ENCODE results near the gene TF.
A peak's percentile ranks its signal among the peaks of the same experiment; 100 is the strongest.
"Not testable (repeated sequence)": the region's sequence is repeated elsewhere in the genome, so short reads cannot be mapped to it uniquely, and the experiment has no call there.

Gene TF

DNA sequence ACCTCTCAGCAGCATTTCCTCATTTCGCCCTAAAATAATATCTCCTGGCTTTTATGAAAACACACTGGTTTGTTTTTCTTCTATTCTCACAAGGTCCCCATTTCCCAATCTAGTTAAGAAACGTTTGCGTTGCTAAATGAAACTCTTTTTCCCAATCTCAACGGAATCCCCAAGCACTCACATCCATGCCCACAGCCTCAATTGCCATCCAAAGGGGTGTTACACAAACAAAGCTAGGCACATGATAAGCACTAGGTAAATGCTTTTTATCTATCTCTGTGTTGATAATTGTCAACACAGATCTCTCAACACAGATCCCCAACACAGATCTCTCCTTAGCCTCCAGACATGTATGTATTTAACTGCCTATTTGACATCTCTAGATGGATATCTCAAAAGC, 35.2 kb upstream of the TF start:
- Histone ChIP-seq H3K36me3 (ENCODE audit: control insufficient read depth in 5 of 5, insufficient read depth in 5 of 5, low read length in 5 of 5) (no peaks in the 10 kb centered on the region), H3K4me1 (ENCODE audit: control insufficient read depth in 5 of 5, insufficient read depth in 5 of 5, low read length in 5 of 5) (no peaks in the 10 kb centered on the region), H3K4me3 (ENCODE audit: low read depth in 1 of 5, low read length in 5 of 5) (no peak overlapping the region), H3K27me3 (ENCODE audit: control insufficient read depth in 5 of 5, insufficient read depth in 4 of 5, low read length in 5 of 5) (peaks cover 0 to 6% (median 0%) of the 10 kb centered on the region in 5 donors), H3K9ac (ENCODE audit: low read length in 5 of 5) (no peak overlapping the region), H3K27ac (ENCODE audit: low read depth, low read length) (no peak overlapping the region), H3K9me3 (ENCODE audit: control insufficient read depth in 5 of 5, low read length in 5 of 5) (no peaks in the 10 kb centered on the region)

DNA sequence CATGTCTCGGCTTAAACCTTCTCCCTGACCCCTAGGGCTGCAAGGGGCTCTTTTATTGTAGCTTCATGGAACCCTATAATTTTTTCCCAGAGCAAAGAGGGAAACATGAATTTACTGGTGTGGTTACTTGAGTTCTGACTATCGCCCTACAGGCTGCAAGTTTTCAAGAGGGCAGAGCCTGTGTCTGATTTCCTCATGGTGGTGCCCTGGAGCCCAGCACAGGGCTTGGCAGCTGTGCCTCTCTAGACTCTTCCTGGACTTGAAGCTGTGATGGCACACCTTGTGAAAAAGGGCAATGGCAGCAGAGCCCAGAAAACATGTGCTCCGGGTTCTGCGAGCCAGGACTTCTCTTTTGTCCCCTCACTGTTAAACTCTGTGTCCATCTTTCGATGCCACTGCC, 34.2 kb upstream of the TF start:
- Histone ChIP-seq H3K36me3 (ENCODE audit: control insufficient read depth in 5 of 5, insufficient read depth in 5 of 5, low read length in 5 of 5) (no peaks in the 10 kb centered on the region), H3K27ac (ENCODE audit: low read depth, low read length) (no peak overlapping the region), H3K9me3 (ENCODE audit: control insufficient read depth in 5 of 5, low read length in 5 of 5) (no peaks in the 10 kb centered on the region), H3K4me1 (ENCODE audit: control insufficient read depth in 5 of 5, insufficient read depth in 5 of 5, low read length in 5 of 5) (no peaks in the 10 kb centered on the region), H3K4me3 (ENCODE audit: low read depth in 1 of 5, low read length in 5 of 5) (no peak overlapping the region), H3K27me3 (ENCODE audit: control insufficient read depth in 5 of 5, insufficient read depth in 4 of 5, low read length in 5 of 5) (peaks cover 0 to 2% (median 0%) of the 10 kb centered on the region in 5 donors), H3K9ac (ENCODE audit: low read length in 5 of 5) (no peak overlapping the region)

DNA sequence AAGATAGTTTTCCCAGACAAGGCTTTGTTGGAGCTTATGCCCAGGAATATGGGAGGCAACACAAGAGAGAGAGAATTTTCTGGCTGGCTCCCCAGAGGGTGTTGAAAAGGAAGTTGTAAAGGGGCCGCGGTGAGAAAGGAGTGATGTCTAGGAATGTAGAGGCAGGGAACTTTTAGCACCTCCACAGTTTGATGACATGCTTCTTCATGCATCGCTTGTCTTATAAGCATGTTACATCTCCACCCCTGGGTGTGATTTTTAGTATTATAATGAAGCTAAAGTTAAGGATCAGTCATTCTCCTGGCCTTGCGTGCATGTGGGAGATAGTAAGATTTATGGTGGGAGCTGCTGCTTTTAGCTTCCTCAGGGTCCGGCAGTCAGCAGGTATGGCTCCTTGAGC, 32.8 kb upstream of the TF start:
- Histone ChIP-seq H3K4me1 (ENCODE audit: control insufficient read depth in 5 of 5, insufficient read depth in 5 of 5, low read length in 5 of 5) (no peaks in the 10 kb centered on the region), H3K9me3 (ENCODE audit: control insufficient read depth in 5 of 5, low read length in 5 of 5) (peaks cover 0 to 3% (median under 1%) of the 10 kb centered on the region in 5 donors), H3K36me3 (ENCODE audit: control insufficient read depth in 5 of 5, insufficient read depth in 5 of 5, low read length in 5 of 5) (no peaks in the 10 kb centered on the region), H3K27me3 (ENCODE audit: control insufficient read depth in 5 of 5, insufficient read depth in 4 of 5, low read length in 5 of 5) (no peaks in the 10 kb centered on the region), H3K27ac (ENCODE audit: low read depth, low read length) (no peak overlapping the region), H3K4me3 (ENCODE audit: low read depth in 1 of 5, low read length in 5 of 5) (no peak overlapping the region), H3K9ac (ENCODE audit: low read length in 5 of 5) (no peak overlapping the region)

DNA sequence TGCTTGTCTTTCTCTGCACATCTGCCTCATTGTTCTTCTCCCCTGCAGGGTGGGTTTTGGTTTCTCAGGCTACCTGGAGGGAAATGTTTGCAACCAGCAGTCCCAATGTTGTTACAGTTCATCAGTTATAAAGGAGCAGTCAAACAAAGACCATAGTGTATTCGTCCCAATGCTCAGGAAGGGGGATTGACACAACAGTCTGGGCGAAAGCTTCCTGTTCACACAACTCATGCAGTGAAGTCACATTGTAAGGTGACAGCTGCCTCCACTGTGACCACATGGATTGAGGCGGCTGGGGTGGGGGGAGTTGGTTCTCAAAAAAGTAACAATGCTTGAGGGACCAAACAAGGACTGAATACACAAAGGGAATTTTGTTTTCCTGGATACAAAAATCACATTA, 28.8 kb upstream of the TF start:
- no peaks in the 10 kb centered on the region for H3K4me1 ChIP-seq (ENCODE audit: control insufficient read depth in 5 of 5, insufficient read depth in 5 of 5, low read length in 5 of 5)
- H3K9me3 ChIP-seq (ENCODE audit: control insufficient read depth in 5 of 5, low read length in 5 of 5), result peaks cover 4 to 18% (median 10%) of the 10 kb centered on the region in 5 donors
- no peak overlapping the region for H3K4me3 ChIP-seq (ENCODE audit: low read depth in 1 of 5, low read length in 5 of 5)
- no peak overlapping the region for H3K27ac ChIP-seq (ENCODE audit: low read depth, low read length)
- H3K9ac ChIP-seq (ENCODE audit: low read length in 5 of 5), result no peak overlapping the region
- H3K36me3 ChIP-seq (ENCODE audit: control insufficient read depth in 5 of 5, insufficient read depth in 5 of 5, low read length in 5 of 5), result no peaks in the 10 kb centered on the region
- H3K27me3 ChIP-seq (ENCODE audit: control insufficient read depth in 5 of 5, insufficient read depth in 4 of 5, low read length in 5 of 5), result no peaks in the 10 kb centered on the region

DNA sequence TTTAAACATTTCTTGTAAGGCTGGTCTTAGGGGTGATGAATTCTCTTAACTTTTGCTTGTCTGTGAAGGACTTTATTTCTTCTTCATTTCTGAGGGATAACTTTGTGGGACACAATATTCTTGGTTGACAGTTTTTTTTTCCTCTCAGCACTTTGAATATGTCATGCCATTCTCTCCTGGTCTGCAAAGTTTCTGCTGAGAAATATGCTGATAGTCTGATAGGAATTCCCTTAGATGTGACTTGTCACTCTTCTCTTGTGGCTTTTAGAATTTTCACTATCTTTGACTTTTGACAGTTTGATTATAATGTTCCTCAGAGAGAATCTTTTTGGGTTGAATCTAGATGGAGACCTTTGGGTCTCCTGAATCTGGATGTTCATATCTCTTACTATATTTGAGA, 23.3 kb upstream of the TF start:
- Histone ChIP-seq H3K36me3 (ENCODE audit: control insufficient read depth in 5 of 5, insufficient read depth in 5 of 5, low read length in 5 of 5) (no peaks in the 10 kb centered on the region), H3K9ac (ENCODE audit: low read length in 5 of 5) (no peak overlapping the region), H3K4me3 (ENCODE audit: low read depth in 1 of 5, low read length in 5 of 5) (no peak overlapping the region), H3K4me1 (ENCODE audit: control insufficient read depth in 5 of 5, insufficient read depth in 5 of 5, low read length in 5 of 5) (no peaks in the 10 kb centered on the region), H3K9me3 (ENCODE audit: control insufficient read depth in 5 of 5, low read length in 5 of 5) (peaks cover 10 to 25% (median 19%) of the 10 kb centered on the region in 5 donors), H3K27ac (ENCODE audit: low read depth, low read length) (no peak overlapping the region), H3K27me3 (ENCODE audit: control insufficient read depth in 5 of 5, insufficient read depth in 4 of 5, low read length in 5 of 5) (no peaks in the 10 kb centered on the region)

DNA sequence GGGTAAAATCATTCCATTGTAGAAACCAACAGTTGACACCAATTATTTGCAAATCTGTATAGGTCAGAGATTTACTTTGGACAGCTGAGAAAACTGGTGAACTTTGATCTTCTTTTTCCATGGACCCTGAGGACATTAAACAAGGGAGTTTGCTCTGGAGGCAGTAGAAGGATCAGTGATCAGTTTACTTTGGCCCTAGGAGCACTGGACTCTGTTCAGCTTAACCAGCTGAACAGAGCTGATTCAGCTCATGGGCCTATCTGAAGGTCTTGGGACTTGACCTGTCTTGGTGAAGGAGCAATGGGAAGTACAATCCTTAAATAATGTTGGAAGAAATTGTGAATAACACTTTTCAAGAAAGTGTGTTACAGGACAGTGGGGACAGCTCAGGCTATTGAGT, 15.2 kb upstream of the TF start:
- no peaks in the 10 kb centered on the region for H3K9me3 ChIP-seq (ENCODE audit: control insufficient read depth in 5 of 5, low read length in 5 of 5)
- no peak overlapping the region for H3K9ac ChIP-seq (ENCODE audit: low read length in 5 of 5)
- H3K4me1 ChIP-seq (ENCODE audit: control insufficient read depth in 5 of 5, insufficient read depth in 5 of 5, low read length in 5 of 5), result no peaks in the 10 kb centered on the region
- no peak overlapping the region for H3K27ac ChIP-seq (ENCODE audit: low read depth, low read length)
- H3K27me3 ChIP-seq (ENCODE audit: control insufficient read depth in 5 of 5, insufficient read depth in 4 of 5, low read length in 5 of 5), result peaks cover 0 to 3% (median 0%) of the 10 kb centered on the region in 5 donors
- H3K4me3 ChIP-seq (ENCODE audit: low read depth in 1 of 5, low read length in 5 of 5), result no peak overlapping the region
- no peaks in the 10 kb centered on the region for H3K36me3 ChIP-seq (ENCODE audit: control insufficient read depth in 5 of 5, insufficient read depth in 5 of 5, low read length in 5 of 5)

DNA sequence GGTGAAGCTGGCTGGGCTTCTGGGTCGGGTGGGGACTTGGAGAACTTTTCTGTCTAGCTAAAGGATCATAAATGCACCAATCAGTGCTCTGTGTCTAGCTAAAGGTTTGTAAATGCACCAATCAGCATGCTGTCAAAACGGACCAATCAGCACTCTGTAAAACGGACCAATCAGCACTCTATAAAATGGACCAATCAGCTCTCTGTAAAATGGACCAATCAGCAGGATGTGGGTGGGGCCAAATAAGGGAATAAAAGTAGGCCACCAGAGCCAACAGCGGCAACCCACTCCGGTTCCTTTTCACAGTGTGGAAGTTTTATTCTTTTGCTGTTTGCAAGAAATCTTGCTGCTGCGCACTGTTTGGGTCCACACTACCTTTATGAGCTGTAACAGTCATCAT, 14.0 kb upstream of the TF start:
- not testable (repeated sequence) for H3K4me3 ChIP-seq (ENCODE audit: low read depth in 1 of 5, low read length in 5 of 5); H3K9me3 ChIP-seq (ENCODE audit: control insufficient read depth in 5 of 5, low read length in 5 of 5); H3K27me3 ChIP-seq (ENCODE audit: control insufficient read depth in 5 of 5, insufficient read depth in 4 of 5, low read length in 5 of 5); H3K9ac ChIP-seq (ENCODE audit: low read length in 5 of 5); H3K36me3 ChIP-seq (ENCODE audit: control insufficient read depth in 5 of 5, insufficient read depth in 5 of 5, low read length in 5 of 5); H3K4me1 ChIP-seq (ENCODE audit: control insufficient read depth in 5 of 5, insufficient read depth in 5 of 5, low read length in 5 of 5); H3K27ac ChIP-seq (ENCODE audit: low read depth, low read length)

DNA sequence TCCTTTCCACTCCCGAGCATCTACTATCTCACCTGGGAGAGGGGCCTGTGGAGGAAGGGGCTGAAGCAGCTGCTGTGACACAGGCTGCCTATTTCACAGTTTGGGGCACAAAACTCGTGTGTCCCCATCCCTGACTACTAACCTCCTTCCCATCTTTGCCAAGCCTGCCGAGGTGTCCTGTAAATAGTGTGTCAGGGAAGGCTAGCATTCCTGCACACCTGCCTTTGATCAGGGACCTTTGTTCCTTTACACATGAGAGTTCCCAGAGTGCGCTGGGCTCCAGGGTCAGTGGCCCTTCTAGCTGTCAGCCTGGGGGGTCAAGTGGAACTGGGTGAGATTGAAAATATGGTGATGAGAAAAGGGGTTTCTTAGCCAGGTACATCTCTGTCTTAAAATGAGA, 13.0 kb upstream of the TF start:
- no peak overlapping the region for H3K27ac ChIP-seq (ENCODE audit: low read depth, low read length)

DNA sequence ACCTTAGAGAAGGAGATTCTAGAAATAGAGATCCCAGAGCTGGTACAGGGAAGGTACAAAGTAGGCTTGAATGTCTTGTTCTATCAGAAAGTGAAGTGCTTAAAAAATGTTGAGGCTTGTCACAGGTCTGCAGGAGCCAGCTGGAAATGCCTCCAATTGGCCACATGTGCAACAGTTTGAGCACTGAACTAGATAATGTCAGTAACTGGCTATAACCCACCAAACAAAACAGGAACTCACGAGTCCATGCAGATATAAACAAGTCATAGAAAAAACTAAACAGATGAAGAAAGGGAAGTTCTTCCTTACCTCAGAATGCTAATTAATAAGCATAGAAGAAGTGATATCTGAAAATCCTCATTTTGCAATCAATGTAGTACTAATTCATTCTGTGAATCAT, 11.9 kb upstream of the TF start:
- Histone ChIP-seq H3K9me3 (ENCODE audit: control insufficient read depth in 5 of 5, low read length in 5 of 5) (no peaks in the 10 kb centered on the region), H3K27me3 (ENCODE audit: control insufficient read depth in 5 of 5, insufficient read depth in 4 of 5, low read length in 5 of 5) (peaks cover 0 to 3% (median 0%) of the 10 kb centered on the region in 5 donors), H3K36me3 (ENCODE audit: control insufficient read depth in 5 of 5, insufficient read depth in 5 of 5, low read length in 5 of 5) (no peaks in the 10 kb centered on the region), H3K4me3 (ENCODE audit: low read depth in 1 of 5, low read length in 5 of 5) (no peak overlapping the region), H3K9ac (ENCODE audit: low read length in 5 of 5) (no peak overlapping the region), H3K4me1 (ENCODE audit: control insufficient read depth in 5 of 5, insufficient read depth in 5 of 5, low read length in 5 of 5) (no peaks in the 10 kb centered on the region), H3K27ac (ENCODE audit: low read depth, low read length) (no peak overlapping the region)

More for the DNA sequence above, 13.0 kb upstream of the TF start:
- no peaks in the 10 kb centered on the region for H3K9me3 ChIP-seq (ENCODE audit: control insufficient read depth in 5 of 5, low read length in 5 of 5)
- H3K27me3 ChIP-seq (ENCODE audit: control insufficient read depth in 5 of 5, insufficient read depth in 4 of 5, low read length in 5 of 5), result peaks cover 0 to 3% (median 0%) of the 10 kb centered on the region in 5 donors
- no peaks in the 10 kb centered on the region for H3K4me1 ChIP-seq (ENCODE audit: control insufficient read depth in 5 of 5, insufficient read depth in 5 of 5, low read length in 5 of 5)
- no peak overlapping the region for H3K4me3 ChIP-seq (ENCODE audit: low read depth in 1 of 5, low read length in 5 of 5)
- no peaks in the 10 kb centered on the region for H3K36me3 ChIP-seq (ENCODE audit: control insufficient read depth in 5 of 5, insufficient read depth in 5 of 5, low read length in 5 of 5)
- H3K9ac ChIP-seq (ENCODE audit: low read length in 5 of 5), result no peak overlapping the region

DNA sequence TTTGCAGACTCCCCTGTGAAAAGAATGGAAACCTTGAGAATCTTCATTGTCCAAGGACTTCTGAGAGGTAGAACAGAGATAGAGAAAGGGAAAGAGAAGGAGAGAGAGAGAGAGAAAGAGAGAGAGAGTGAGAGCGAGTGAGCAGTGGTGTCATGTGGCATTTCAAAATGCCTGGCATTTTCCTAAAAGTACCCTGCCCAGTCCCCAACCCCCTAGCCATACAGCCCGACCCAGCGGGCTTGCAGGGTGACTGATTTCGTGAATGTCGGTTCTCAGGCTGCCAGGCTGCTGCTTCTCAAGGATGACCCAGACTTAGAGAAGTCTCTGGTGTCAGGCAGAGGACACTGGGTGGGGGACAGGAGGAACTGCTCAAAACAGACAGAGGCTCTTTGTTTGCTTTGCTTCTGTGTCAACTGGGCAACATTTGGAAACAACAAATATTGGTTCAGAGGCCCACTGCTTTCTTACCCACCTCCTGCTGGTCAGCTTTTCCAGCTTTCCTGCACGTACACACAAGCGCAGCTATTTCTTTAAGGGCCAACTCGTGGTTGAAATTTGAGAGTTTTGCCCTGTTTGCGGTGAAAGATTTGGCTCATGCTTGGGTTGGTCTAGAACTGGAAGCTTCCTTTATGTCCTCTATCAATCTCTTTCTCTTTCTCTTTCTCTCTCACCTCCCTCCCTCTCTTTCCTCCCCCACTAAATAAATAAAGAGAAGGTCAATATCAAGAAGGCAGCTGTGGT, 3.7 kb upstream of the TF start:
- Histone ChIP-seq H3K9ac (ENCODE audit: low read length in 5 of 5) (no peak overlapping the region), H3K27ac (ENCODE audit: low read depth, low read length) (peak overlapping the region; percentile 50)

More for the DNA sequence above, 3.7 kb upstream of the TF start:
- no peaks in the 10 kb centered on the region for H3K36me3 ChIP-seq (ENCODE audit: control insufficient read depth in 5 of 5, insufficient read depth in 5 of 5, low read length in 5 of 5)
- peaks cover 4 to 30% (median 24%) of the 10 kb centered on the region in 5 donors for H3K4me1 ChIP-seq (ENCODE audit: control insufficient read depth in 5 of 5, insufficient read depth in 5 of 5, low read length in 5 of 5)
- H3K27me3 ChIP-seq (ENCODE audit: control insufficient read depth in 5 of 5, insufficient read depth in 4 of 5, low read length in 5 of 5), result peaks cover 0 to 23% (median 0%) of the 10 kb centered on the region in 5 donors
- H3K4me3 ChIP-seq (ENCODE audit: low read depth in 1 of 5, low read length in 5 of 5), result no peak overlapping the region
- H3K9me3 ChIP-seq (ENCODE audit: control insufficient read depth in 5 of 5, low read length in 5 of 5), result peaks cover 0 to 2% (median 0%) of the 10 kb centered on the region in 5 donors

Data from subcutaneous abdominal adipose tissue (tissue), 5 donors.